Inflammatory macrophage treated with lipopolysaccharide for 4 hours (primary cell): Measurements from ENCODE around the gene PIM2.
"Not testable (repeated sequence)": the region's sequence is repeated elsewhere in the genome, so short reads cannot be mapped to it uniquely, and the experiment has no call there.

Experiments
- DNase-seq: peaks from one replicate; pipeline ENCODE4 v3.0.0-alpha.2; 2020

Gene PIM2

GRCh38 chrX:48904180-48904579, 14.6 kb downstream of the PIM2 start:
- DNase-seq: no peak

GRCh38 chrX:48903290-48903689, 15.5 kb downstream of the PIM2 start:
- no peak for DNase-seq

GRCh38 chrX:48902776-48903175, 16.0 kb downstream of the PIM2 start:
- no peak for DNase-seq

- DNase-seq: no peak
Observed at GRCh38 chrX:48902135-48902534, 16.7 kb downstream of the PIM2 start.

- no peak for DNase-seq
Observed at GRCh38 chrX:48901069-48901468, 17.8 kb downstream of the PIM2 start.

GRCh38 chrX:48899078-48899410, 19.8 kb downstream of the PIM2 start:
- no peak for DNase-seq

- DNase-seq: peak; percentile 94
Observed at GRCh38 chrX:48897625-48898306, 21.1 kb downstream of the PIM2 start, which contains the start of the genes PQBP1 and TIMM17B. PQBP1 (plus strand) TSS chrX:48897930; CDS start chrX:48898510, 580 bp downstream. TIMM17B (minus strand) TSS chrX:48897768; CDS start chrX:48897749, 19 bp downstream.

- DNase-seq: peak; percentile 71
Observed at GRCh38 chrX:48897157-48897624, 21.6 kb downstream of the PIM2 start.

- peak; percentile 18 for DNase-seq
Observed at GRCh38 chrX:48896611-48897011, 22.2 kb downstream of the PIM2 start.

- DNase-seq: no peak
Observed at GRCh38 chrX:48894891-48895290, 23.9 kb downstream of the PIM2 start.

- DNase-seq: no peak
Observed at GRCh38 chrX:48893556-48894348, 25.1 kb downstream of the PIM2 start.

- no peak for DNase-seq
Observed at GRCh38 chrX:48892896-48893295, 25.9 kb downstream of the PIM2 start.

- DNase-seq: peak; percentile 79
Observed at GRCh38 chrX:48891402-48892288, 27.2 kb downstream of the PIM2 start.

GRCh38 chrX:48890934-48891401, 27.9 kb downstream of the PIM2 start:
- no peak for DNase-seq

- no peak for DNase-seq
Observed at GRCh38 chrX:48890296-48890925, 28.4 kb downstream of the PIM2 start.

- not testable (repeated sequence) for DNase-seq
Observed at GRCh38 chrX:48886586-48886985, 32.2 kb downstream of the PIM2 start.

GRCh38 chrX:48883729-48884128, 35.1 kb downstream of the PIM2 start:
- DNase-seq: no peak

GRCh38 chrX:48876944-48877343, 41.9 kb downstream of the PIM2 start:
- peak; percentile 74 for DNase-seq

GRCh38 chrX:48872017-48872416, 46.8 kb downstream of the PIM2 start:
- not testable (repeated sequence) for DNase-seq

GRCh38 chrX:48864210-48864609, 54.6 kb downstream of the PIM2 start:
- DNase-seq: no peak
